ENCODE measurements around the gene EFS.

GRCh38 chr14:23370221-23370620 is 5.2 kb upstream of the EFS start:
- TF ChIP-seq POLR2A (IDR thresholded peaks at IDR 0.05; ENCODE audit: low read length) (no peak), GATA1 (IDR thresholded peaks at IDR 0.05; ENCODE audit: low read depth, low read length) (no peak)
